GF-D8 (cell line): ENCODE measurements around the gene PLEKHN1.
"Not testable (repeated sequence)": the region's sequence is repeated elsewhere in the genome, so short reads cannot be mapped to it uniquely, and the experiment has no call there.

Experiments used
- DNase-seq: peaks from one replicate; lab custom pipeline; 2025; lab: John Stamatoyannopoulos, UW

The PLEKHN1 gene

DNA sequence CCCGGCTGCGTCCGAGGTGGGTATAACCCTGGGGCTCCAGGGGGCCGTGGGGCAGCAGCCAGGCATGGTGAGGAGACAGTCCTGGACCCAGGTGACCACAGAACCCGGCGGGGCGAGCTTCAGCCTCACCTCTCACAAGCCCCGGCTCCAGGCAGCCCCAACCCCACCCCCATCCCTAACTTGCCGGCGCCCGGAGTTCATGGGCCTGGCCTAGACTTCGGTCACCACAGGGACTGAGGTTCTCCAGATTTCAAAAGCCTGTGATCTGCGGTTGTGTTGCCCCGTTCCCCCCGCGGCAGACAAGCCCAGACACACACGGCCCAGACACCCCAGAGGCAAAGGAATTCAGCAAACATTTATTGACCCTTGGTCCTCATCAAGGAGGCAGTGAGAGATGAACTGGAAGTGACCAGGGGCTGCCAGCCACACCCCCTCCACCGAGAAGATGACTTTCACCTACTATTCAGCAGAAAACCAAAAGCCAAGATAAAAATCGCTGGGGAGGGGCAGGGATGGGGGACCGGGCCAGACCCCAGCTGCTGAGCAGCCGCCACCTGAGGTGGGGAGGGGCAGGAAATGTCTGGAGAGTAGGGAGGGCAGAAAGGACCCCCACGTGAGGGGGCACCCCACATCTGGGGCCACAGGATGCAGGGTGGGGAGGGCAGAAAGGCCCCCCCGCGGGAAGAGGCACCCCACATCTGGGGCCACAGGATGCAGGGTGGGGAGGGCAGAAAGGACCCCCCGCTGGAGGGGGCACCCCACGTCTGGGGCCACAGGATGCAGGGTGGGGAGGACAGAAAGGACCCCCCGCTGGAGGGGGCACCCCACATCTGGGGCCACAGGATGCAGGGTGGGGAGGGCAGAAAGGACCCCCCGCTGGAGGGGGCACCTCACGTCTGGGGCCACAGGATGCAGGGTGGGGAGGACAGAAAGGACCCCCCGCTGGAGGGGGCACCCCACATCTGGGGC, 29.7 kb downstream of the PLEKHN1 start:
- no peak for DNase-seq

DNA sequence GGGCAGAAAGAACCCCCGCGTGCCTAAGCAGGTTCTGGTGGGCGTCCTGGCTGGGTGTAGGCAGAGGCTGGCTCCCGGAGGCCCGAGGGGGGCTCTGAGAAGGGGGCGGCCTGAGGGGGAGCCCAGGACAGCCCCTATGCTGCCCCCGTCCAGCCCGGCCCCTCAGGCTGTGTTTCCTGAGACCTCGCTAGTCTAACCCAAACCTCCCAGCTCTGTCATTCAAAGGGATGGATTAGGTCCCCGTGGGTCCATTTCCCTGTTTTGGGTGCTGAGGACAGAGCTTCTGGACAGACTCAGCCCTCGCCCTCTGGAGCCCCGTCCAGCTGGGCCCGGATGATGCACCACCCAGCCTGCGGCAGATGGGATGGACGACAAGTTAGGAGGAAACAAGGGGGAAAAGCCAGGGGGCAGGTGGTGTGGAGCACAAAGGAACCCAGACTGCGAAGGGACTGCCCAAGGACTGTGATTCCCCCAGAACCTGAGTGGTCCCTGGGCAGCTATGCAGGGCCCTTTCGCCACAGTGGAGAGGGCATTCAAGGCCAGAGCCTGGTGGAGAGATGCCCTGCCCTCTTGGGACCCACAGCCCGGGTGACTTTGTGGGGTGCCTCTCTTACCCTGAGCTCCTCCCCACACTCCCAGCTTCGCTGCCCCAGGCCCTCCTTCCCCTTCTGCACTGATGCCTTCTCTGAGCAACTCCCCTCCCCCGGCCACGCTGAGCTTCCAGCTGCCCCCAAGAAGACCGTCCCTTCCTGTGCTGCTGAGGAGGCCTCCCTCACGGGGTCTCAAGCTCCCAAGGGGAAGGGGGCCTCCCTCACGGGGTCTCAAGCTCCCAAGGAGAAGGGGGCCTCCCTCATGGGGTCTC, 30.8 kb downstream of the PLEKHN1 start:
- no peak for DNase-seq

- DNase-seq, result no peak
Measured at GRCh38 chr1:997713-997992, 31.4 kb downstream of the PLEKHN1 start.

DNA sequence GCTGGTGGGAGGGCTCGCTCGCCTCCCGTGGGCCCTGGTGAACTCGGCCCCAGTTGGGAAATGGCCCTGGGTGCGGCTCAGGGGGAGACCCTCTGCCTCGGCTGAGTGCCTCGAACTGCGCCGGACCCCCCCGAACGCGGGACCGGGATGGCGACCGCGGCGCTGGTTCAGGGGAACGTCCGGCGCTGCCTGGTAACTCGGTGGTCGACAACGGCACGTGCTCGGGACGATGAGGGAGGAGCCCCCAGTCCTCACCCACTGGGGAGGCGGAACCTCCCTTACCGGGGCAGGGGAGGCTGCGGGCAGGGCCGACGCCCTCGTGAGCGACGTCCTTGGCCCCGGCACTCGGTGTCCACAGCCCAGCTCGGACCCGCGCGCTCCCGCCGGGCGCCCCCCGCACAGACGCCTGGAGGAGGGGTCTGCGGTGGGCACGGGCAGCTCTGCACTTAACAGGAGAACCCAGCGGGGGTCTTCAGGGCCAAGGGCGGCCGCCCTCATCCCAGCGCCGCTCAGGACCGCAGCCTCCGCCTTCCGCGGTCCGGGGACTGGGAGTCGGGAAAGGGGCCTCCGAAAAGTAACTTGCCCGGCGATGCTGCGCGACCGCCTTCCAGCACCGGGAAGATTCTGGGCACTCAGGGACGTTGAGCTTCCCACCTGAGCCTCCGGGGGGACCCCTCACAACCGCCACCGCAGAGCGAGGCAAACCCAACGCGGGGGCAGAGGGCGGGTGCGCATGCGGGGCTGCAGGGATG, 31.9 kb downstream of the PLEKHN1 start:
- no peak for DNase-seq

DNA sequence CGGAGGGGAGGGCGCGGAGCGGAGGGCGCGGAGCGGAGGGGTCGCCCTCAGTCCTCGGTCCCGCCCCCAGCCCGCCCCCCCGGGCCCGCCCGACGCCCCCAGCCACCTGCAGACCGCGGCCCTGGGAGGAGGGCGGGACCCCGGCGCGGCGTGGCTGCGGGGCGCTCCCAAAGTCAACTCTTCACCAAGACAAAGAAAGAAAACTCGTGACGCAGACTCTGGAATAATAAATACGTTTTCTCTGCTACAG, 32.4 kb downstream of the PLEKHN1 start:
- no peak for DNase-seq

- no peak for DNase-seq
Measured at GRCh38 chr1:998995-999724, 32.9 kb downstream of the PLEKHN1 start.

- DNase-seq, result peak; percentile 76
Measured at GRCh38 chr1:999725-1000356, 33.6 kb downstream of the PLEKHN1 start, which contains the start of gene HES4. TSS of gene HES4 (minus strand) at chr1:1000097. CDS start at chr1:999973, 124 bp downstream.

- peak; percentile 67 for DNase-seq
Measured at GRCh38 chr1:1000357-1001056, 34.2 kb downstream of the PLEKHN1 start.

DNA sequence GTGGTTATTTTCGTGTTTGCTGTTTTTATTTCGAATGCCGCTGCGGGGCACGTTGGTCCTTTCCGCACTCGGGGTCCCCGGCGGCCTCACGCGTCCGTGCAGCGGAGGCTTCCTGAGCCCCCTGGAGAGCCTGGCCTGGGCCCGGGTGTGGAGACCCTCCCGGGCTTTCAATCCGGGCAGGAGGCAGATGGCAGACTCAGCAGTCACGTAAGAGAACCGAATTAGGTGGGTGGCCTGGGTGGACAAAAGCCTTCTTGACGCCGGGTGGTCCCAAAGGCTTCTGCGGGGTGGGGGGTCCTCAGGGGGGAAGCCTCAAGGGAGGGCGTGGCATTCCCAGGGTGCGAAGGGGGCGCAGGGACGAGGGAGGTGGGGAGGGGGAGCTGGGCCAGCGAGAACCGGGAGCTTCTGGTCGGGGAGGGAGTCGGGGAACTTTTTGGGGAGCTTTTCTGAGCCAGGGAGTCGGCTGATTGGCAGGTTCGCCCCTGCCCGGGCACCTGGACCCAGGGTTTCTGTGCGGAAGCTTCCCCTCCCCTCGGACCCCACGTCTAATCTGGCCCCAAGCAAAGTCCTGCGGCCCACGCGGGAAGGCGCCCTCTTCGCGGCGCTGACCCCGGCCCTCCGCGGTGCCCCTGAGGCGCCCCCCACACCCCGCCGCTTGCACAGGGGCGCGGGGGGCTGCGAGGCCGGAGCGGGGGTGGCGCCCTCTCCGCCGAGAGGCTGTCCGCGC, 34.9 kb downstream of the PLEKHN1 start:
- DNase-seq, result no peak

- DNase-seq, result no peak
Measured at GRCh38 chr1:1003618-1004419, 37.5 kb downstream of the PLEKHN1 start.

DNA sequence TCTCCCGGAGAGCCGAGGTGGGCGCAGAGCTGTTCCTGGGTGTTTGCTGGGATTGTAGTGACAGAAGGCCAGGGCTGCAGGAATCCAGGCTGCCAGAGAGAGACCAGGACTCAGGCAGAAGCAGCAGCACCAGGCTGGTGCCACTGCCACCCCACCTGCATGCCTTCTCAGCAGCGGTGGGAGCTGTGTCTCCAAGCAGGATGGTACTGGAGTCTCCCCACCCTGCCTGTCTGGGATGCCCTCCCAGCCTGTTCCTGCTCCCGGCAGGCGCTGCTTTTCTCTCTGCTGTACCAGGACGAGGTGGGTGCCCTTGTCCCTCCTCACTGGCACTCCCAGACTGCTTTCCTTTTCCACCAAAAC, 38.1 kb downstream of the PLEKHN1 start:
- DNase-seq, result no peak

- peak; percentile 82 for DNase-seq
Measured at GRCh38 chr1:1004780-1005697, 38.8 kb downstream of the PLEKHN1 start.

GRCh38 chr1:1005774-1006304, 39.6 kb downstream of the PLEKHN1 start:
- DNase-seq, result no peak

- no peak for DNase-seq
Measured at GRCh38 chr1:1006305-1007159, 40.2 kb downstream of the PLEKHN1 start.

GRCh38 chr1:1010131-1010530, 43.8 kb downstream of the PLEKHN1 start:
- not testable (repeated sequence) for DNase-seq

GRCh38 chr1:1011396-1011949, 45.2 kb downstream of the PLEKHN1 start:
- DNase-seq, result peak; percentile 6

- DNase-seq, result not testable (repeated sequence)
Measured at GRCh38 chr1:1012736-1013104, 46.4 kb downstream of the PLEKHN1 start.
